Measurements from ENCODE around the gene VASN. TPM values are rescaled to one million over a fixed set of nuclear protein-coding genes. Genes with fewer than 3 reads are reported as not detected.
A peak's percentile ranks its signal among the peaks of the same experiment; 100 is the strongest.

The VASN gene
- total and polyA plus RNA-seq, 9 of the 15 experiments (the other 6 are each of a cell fraction or from before 2014, with no cell fraction given) = 0.01 to 2.5 (median 0.41) TPM; not detected in 1

- peaks cover 11% of the 10 kb centered on the region for H3K79me2 ChIP-seq (ENCODE audit: control insufficient read depth, insufficient read depth, low read length)
- FAIRE-seq (no peak), DNase-seq (ENCODE audit: extremely low read depth in 1 of 4, low spot score in 3 of 4) (no peak), ATAC-seq (no peak)
- no peak overlapping the region for H3K27ac ChIP-seq (ENCODE audit: extremely low read depth, low read depth, low read length)
- H3K9me3 ChIP-seq (replicated peaks; ENCODE audit: control insufficient read depth, insufficient read depth, low read depth, low read length) = no peaks in the 10 kb centered on the region
- H4K20me1 ChIP-seq (replicated peaks; ENCODE audit: control insufficient read depth, insufficient read depth, low read length) = peaks cover 4% of the 10 kb centered on the region; the same call in 1 of the 2 replicates
- H3K36me3 ChIP-seq (ENCODE audit: control insufficient read depth, insufficient read depth, low read length) = peaks cover 12% of the 10 kb centered on the region; the same call in 1 of the 3 replicates
- H3K4me3 ChIP-seq = no peak overlapping the region
- peaks cover 33 to 90% of the 10 kb centered on the region in 2 experiments for H3K4me1 ChIP-seq (replicated peaks in 1 of 2; ENCODE audit: control insufficient read depth in 2 of 2, insufficient read depth in 2 of 2, low read length in 2 of 2)
- no peak overlapping the region for H2AFZ ChIP-seq (ENCODE audit: low read depth, low read length)
- peaks cover 5% of the 10 kb centered on the region for H3K9me1 ChIP-seq (ENCODE audit: control insufficient read depth, insufficient read depth, low read length)
- 0 out of 4 replicates have a peak overlapping the region, but pooled peaks of 1 of the 2 experiments have one; percentile 23 for H3K9ac ChIP-seq (ENCODE audit: insufficient read depth in 1 of 2, low read depth in 2 of 2, low read length in 2 of 2)
- no TSS peak for BruUV-seq (replicated peaks)
- no peaks in the 10 kb centered on the region for H3K27me3 ChIP-seq (ENCODE audit: control insufficient read depth in 2 of 2, insufficient read depth in 2 of 2, low read length in 2 of 2)
- intact Hi-C loops (cut with micrococcal nuclease) = no loop called here
- ChIA-PET POLR2A (interaction anchor here (0.6 to 0.7 kb wide), 3 partner anchors 27 to 124 kb away, joined by 3 to 4 read pairs (median 3); no protein-coding TSS in a partner anchor), CTCF (ENCODE audit: low intra/inter-chr PET ratio) (no interaction called here)
- no peak overlapping the region for H3K4me2 ChIP-seq (ENCODE audit: insufficient read depth, low read length)
- in situ Hi-C loops (cut with MboI) = no loop called here
- 91% methylated on average over 20 of the region's 27 CpGs for WGBS (ENCODE audit: insufficient coverage, low coverage, missing lambda C conversion rate)
- TF ChIP-seq BRF2 (IDR thresholded peaks at IDR 0.05; ENCODE audit: borderline replicate concordance, insufficient read depth, insufficient read length) (no peak), MXD1 (CRISPR knock-in tag; IDR thresholded peaks at IDR 0.05; ENCODE audit: borderline replicate concordance, poor library complexity, severe bottlenecking) (no peak), ZNF408 (CRISPR knock-in tag; IDR thresholded peaks at IDR 0.05; ENCODE audit: low read depth) (no peak), TAF1 (IDR thresholded peaks at IDR 0.05; ENCODE audit: control insufficient read depth, extremely low read depth, insufficient read depth, low read length, severe bottlenecking) (no peak), ZNF639 (CRISPR knock-in tag; conservative IDR thresholded peaks at IDR 0.05 in 1 of 2, IDR thresholded peaks at IDR 0.05 in 1 of 2) (no peak), JUNB (CRISPR knock-in tag; conservative IDR thresholded peaks at IDR 0.05) (no peak), NCOA4 (IDR thresholded peaks at IDR 0.05; ENCODE audit: partially characterized antibody) (no peak), KDM1A (IDR thresholded peaks at IDR 0.05) (no peak), ZNF140 (CRISPR knock-in tag; IDR thresholded peaks at IDR 0.05) (no peak), NRF1 (conservative IDR thresholded peaks at IDR 0.05 in 1 of 2, IDR thresholded peaks at IDR 0.05 in 1 of 2) (no peak), ZNF41 (CRISPR knock-in tag; conservative IDR thresholded peaks at IDR 0.05) (no peak), PRDM10 (IDR thresholded peaks at IDR 0.05; ENCODE audit: partially characterized antibody) (no peak), PHB2 (IDR thresholded peaks at IDR 0.05; ENCODE audit: low read depth) (no peak)
Measured at GRCh38 chr16:4376893-4377572, 5.4 kb downstream of the VASN start.

Data from K562 (cell line).